Measurements from ENCODE around the gene REXO2. TPM values are rescaled to one million over a fixed set of nuclear protein-coding genes. Genes with fewer than 3 reads are reported as not detected.

The REXO2 gene
- total and polyA plus RNA-seq, 2 donors (not counting 1 experiment from before 2014, with no cell fraction given): 27.7 to 37.2 TPM

DNA sequence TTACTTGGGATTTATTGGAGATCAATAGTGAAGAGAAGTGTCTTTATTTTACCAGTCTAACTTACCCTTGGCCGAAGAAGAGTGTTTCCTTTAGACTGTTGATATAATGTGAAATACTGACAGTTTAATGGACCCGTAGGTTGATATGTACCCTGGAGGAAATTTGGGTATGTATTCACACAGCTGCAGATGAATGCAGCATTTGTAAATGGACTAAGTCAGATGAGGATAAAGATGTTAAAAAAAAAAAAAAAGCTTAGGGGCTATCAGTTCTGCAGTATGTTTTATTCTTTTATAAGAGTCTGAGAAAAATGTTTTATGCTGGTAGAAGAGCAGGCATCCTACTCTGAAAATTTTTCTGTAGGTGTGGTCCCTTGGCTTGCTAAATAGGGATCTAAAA is 2.7 kb downstream of the REXO2 start:
- no peak overlapping the region for H3K4me3 ChIP-seq (ENCODE audit: control extremely low read depth in 1 of 5, extremely low read depth in 1 of 5, insufficient read depth in 1 of 5, low read depth in 2 of 5, low read length in 4 of 5)
- H3K27me3 ChIP-seq (replicated peaks in 1 of 4; ENCODE audit: control extremely low read depth in 1 of 4, control insufficient read depth in 3 of 4, insufficient read depth in 4 of 4, low read length in 3 of 4): no peaks in the 10 kb centered on the region
- ChIA-PET POLR2A (no interaction called here), CTCF (no interaction called here)
- H3K4me3 Mint-ChIP-seq: no peak overlapping the region
- H3K27me3 Mint-ChIP-seq: no peaks in the 10 kb centered on the region
- H3K9ac ChIP-seq (ENCODE audit: low read length): no peak overlapping the region
- H3K27ac ChIP-seq (ENCODE audit: low read length in 2 of 2): no peak overlapping the region
- H3K9me3 Mint-ChIP-seq (ENCODE audit: insufficient read depth): no peaks in the 10 kb centered on the region
- ATAC-seq (ENCODE audit: low read depth) (no peak), DNase-seq (no peak)
- peaks cover 12 to 13% of the 10 kb centered on the region in 2 donors for H3K4me1 ChIP-seq (ENCODE audit: control insufficient read depth in 2 of 2, insufficient read depth in 2 of 2, low read length in 2 of 2)
- H3K4me1 Mint-ChIP-seq: peaks cover 25% of the 10 kb centered on the region
- no peaks in the 10 kb centered on the region for H4K20me1 ChIP-seq (ENCODE audit: control insufficient read depth, insufficient read depth, low read length, poor library complexity, severe bottlenecking)
- no peak overlapping the region for H2AFZ ChIP-seq (ENCODE audit: insufficient read depth, low read depth, low read length, poor library complexity, severe bottlenecking)
- no peak overlapping the region for H3K4me2 ChIP-seq (replicated peaks; ENCODE audit: low read depth, low read length, poor library complexity, severe bottlenecking)
- peaks cover 19% of the 10 kb centered on the region for H3K79me2 ChIP-seq (ENCODE audit: control insufficient read depth, insufficient read depth, low read length)
- TF ChIP-seq, protein P1, sequence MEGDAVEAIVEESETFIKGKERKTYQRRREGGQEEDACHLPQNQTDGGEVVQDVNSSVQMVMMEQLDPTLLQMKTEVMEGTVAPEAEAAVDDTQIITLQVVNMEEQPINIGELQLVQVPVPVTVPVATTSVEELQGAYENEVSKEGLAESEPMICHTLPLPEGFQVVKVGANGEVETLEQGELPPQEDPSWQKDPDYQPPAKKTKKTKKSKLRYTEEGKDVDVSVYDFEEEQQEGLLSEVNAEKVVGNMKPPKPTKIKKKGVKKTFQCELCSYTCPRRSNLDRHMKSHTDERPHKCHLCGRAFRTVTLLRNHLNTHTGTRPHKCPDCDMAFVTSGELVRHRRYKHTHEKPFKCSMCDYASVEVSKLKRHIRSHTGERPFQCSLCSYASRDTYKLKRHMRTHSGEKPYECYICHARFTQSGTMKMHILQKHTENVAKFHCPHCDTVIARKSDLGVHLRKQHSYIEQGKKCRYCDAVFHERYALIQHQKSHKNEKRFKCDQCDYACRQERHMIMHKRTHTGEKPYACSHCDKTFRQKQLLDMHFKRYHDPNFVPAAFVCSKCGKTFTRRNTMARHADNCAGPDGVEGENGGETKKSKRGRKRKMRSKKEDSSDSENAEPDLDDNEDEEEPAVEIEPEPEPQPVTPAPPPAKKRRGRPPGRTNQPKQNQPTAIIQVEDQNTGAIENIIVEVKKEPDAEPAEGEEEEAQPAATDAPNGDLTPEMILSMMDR (IDR thresholded peaks at IDR 0.05): no peak
- no peak for TF ChIP-seq EZH2 (IDR thresholded peaks at IDR 0.05; ENCODE audit: borderline replicate concordance, insufficient read depth, low read depth, low read length, poor library complexity, severe bottlenecking)
- WGBS (ENCODE audit: insufficient coverage): 92% methylated on average over 2 of the region's 2 CpGs
- intact Hi-C loops (cut with micrococcal nuclease): no loop called here
- no peak overlapping the region for H3K27ac Mint-ChIP-seq
- no peaks in the 10 kb centered on the region for H3K9me3 ChIP-seq (ENCODE audit: control extremely low read depth in 1 of 3, control insufficient read depth in 2 of 3, insufficient read depth in 1 of 3, low read length in 2 of 3)
- H3K36me3 ChIP-seq (replicated peaks in 1 of 2; ENCODE audit: control extremely low read depth in 1 of 2, control insufficient read depth in 1 of 2, extremely low read depth in 1 of 2, insufficient read depth in 2 of 2, low read length in 1 of 2): peaks cover 6 to 11% of the 10 kb centered on the region in 2 experiments

DNA sequence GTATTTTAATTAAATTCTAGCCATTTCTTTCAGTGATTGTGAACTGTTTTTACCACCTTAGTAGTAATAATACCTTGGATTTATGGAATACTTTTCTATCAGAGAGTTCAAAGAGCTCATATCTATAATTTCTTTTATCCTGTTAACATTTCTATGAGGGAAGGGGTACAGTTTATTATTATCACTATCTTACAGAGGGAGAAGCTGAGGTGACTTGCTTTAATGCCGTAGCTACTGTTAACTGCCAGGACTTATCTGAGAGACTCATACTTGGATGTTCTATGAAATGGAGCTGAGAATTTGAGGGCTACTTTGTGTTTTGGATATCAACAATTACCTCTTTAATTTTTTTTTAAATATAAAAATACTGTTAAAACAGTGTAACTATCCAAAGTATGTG is 3.3 kb downstream of the REXO2 start:
- no peak overlapping the region for H3K4me3 ChIP-seq (ENCODE audit: control extremely low read depth in 1 of 5, extremely low read depth in 1 of 5, insufficient read depth in 1 of 5, low read depth in 2 of 5, low read length in 4 of 5)
- intact Hi-C loops (cut with micrococcal nuclease): no loop called here
- H4K20me1 ChIP-seq (ENCODE audit: control insufficient read depth, insufficient read depth, low read length, poor library complexity, severe bottlenecking): no peaks in the 10 kb centered on the region
- WGBS (ENCODE audit: insufficient coverage): no CpG with 5 or more reads among the region's 1 CpG
- DNase-seq: no peak
- H3K27me3 ChIP-seq (replicated peaks in 1 of 4; ENCODE audit: control extremely low read depth in 1 of 4, control insufficient read depth in 3 of 4, insufficient read depth in 4 of 4, low read length in 3 of 4): no peaks in the 10 kb centered on the region
- H3K9me3 Mint-ChIP-seq (ENCODE audit: insufficient read depth): no peaks in the 10 kb centered on the region
- H3K27ac ChIP-seq (ENCODE audit: low read length in 2 of 2): no peak overlapping the region
- H3K4me1 Mint-ChIP-seq: peaks cover 25% of the 10 kb centered on the region
- ChIA-PET POLR2A (no interaction called here), CTCF (interaction anchor here (1.0 kb wide), 1 partner anchor 13 kb away, joined by 4 read pairs; no protein-coding TSS in a partner anchor)
- ATAC-seq (ENCODE audit: low read depth): no peak
- peaks cover 19% of the 10 kb centered on the region for H3K79me2 ChIP-seq (ENCODE audit: control insufficient read depth, insufficient read depth, low read length)
- no peak for TF ChIP-seq EZH2 (IDR thresholded peaks at IDR 0.05; ENCODE audit: borderline replicate concordance, insufficient read depth, low read depth, low read length, poor library complexity, severe bottlenecking)
- TF ChIP-seq, protein P1 (IDR thresholded peaks at IDR 0.05): no peak
- no peak overlapping the region for H2AFZ ChIP-seq (ENCODE audit: insufficient read depth, low read depth, low read length, poor library complexity, severe bottlenecking)
- H3K4me1 ChIP-seq (ENCODE audit: control insufficient read depth in 2 of 2, insufficient read depth in 2 of 2, low read length in 2 of 2): peaks cover 12 to 13% of the 10 kb centered on the region in 2 donors
- no peak overlapping the region for H3K4me3 Mint-ChIP-seq
- H3K27ac Mint-ChIP-seq: no peak overlapping the region
- no peaks in the 10 kb centered on the region for H3K9me3 ChIP-seq (ENCODE audit: control extremely low read depth in 1 of 3, control insufficient read depth in 2 of 3, insufficient read depth in 1 of 3, low read length in 2 of 3)
- no peak overlapping the region for H3K9ac ChIP-seq (ENCODE audit: low read length)
- no peak overlapping the region for H3K4me2 ChIP-seq (replicated peaks; ENCODE audit: low read depth, low read length, poor library complexity, severe bottlenecking)
- no peaks in the 10 kb centered on the region for H3K27me3 Mint-ChIP-seq
- H3K36me3 ChIP-seq (replicated peaks in 1 of 2; ENCODE audit: control extremely low read depth in 1 of 2, control insufficient read depth in 1 of 2, extremely low read depth in 1 of 2, insufficient read depth in 2 of 2, low read length in 1 of 2): peaks cover 6 to 11% of the 10 kb centered on the region in 2 experiments
